ENCODE results near the gene TTN.

TTN gene

GRCh38 chr2:178732913-178733312, 74.3 kb downstream of the TTN start:
- no peak for TF ChIP-seq CTCF (IDR thresholded peaks at IDR 0.05; ENCODE audit: low read length, missing control alignments)
- DNase-seq (ENCODE audit: low read depth) = no peak
- no peak overlapping the region for H3K4me3 ChIP-seq (replicated peaks; ENCODE audit: low read depth, low read length)

- no peak for DNase-seq (ENCODE audit: low read depth)
- TF ChIP-seq CTCF (IDR thresholded peaks at IDR 0.05; ENCODE audit: low read length, missing control alignments) = no peak
- H3K4me3 ChIP-seq (replicated peaks; ENCODE audit: low read depth, low read length) = no peak overlapping the region
These were observed 75.9 kb downstream of the TTN start for GRCh38 chr2:178731300-178731699.

GRCh38 chr2:178730049-178730448, 77.2 kb downstream of the TTN start:
- DNase-seq (ENCODE audit: low read depth) = no peak
- no peak overlapping the region for H3K4me3 ChIP-seq (replicated peaks; ENCODE audit: low read depth, low read length)
- no peak for TF ChIP-seq CTCF (IDR thresholded peaks at IDR 0.05; ENCODE audit: low read length, missing control alignments)

GRCh38 chr2:178723786-178724346, 83.4 kb downstream of the TTN start:
- no peak overlapping the region for H3K4me3 ChIP-seq (replicated peaks; ENCODE audit: low read depth, low read length)
- no peak for DNase-seq (ENCODE audit: low read depth)
- no peak for TF ChIP-seq CTCF (IDR thresholded peaks at IDR 0.05; ENCODE audit: low read length, missing control alignments)

GRCh38 chr2:178722296-178722695, 84.9 kb downstream of the TTN start:
- DNase-seq (ENCODE audit: low read depth) = no peak
- no peak for TF ChIP-seq CTCF (IDR thresholded peaks at IDR 0.05; ENCODE audit: low read length, missing control alignments)
- H3K4me3 ChIP-seq (replicated peaks; ENCODE audit: low read depth, low read length) = no peak overlapping the region

- no peak for DNase-seq (ENCODE audit: low read depth)
- H3K4me3 ChIP-seq (replicated peaks; ENCODE audit: low read depth, low read length) = no peak overlapping the region
- no peak for TF ChIP-seq CTCF (IDR thresholded peaks at IDR 0.05; ENCODE audit: low read length, missing control alignments)
These were observed 88.2 kb downstream of the TTN start for GRCh38 chr2:178718988-178719387.

- TF ChIP-seq CTCF (IDR thresholded peaks at IDR 0.05; ENCODE audit: low read length, missing control alignments) = no peak
- DNase-seq (ENCODE audit: low read depth) = peak; percentile 1
- H3K4me3 ChIP-seq (replicated peaks; ENCODE audit: low read depth, low read length) = no peak overlapping the region
These were observed 88.9 kb downstream of the TTN start for GRCh38 chr2:178718283-178718682.

Measured in fibroblast of pulmonary artery (primary cell).